ENCODE data around the gene EFCAB11. TPM values are rescaled to one million over a fixed set of nuclear protein-coding genes. Genes with fewer than 3 reads are reported as not detected.

EFCAB11 gene
- total and polyA plus RNA-seq, 2 of the 8 experiments (the other 6 are each of a cell fraction or from before 2014, with no cell fraction given), result 6.8 to 12.8 TPM

DNA sequence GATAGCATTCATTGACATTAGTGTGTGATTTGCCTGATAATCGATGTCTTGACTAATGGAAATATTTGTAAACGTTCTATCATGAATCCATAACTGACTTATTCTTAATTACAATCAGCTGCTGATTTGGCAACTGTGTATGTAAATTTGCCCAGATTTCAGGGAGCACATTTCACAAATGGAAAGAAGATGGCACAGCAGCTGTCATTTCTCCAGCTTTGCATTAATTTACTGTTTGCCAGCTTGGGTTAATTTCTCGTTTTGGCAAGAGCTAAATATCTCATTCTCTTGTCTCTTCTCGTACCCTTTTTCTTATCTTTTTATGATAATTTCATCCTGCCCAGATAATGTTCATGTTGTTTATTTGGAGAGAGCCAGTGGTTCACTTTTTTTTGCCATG lies 24.1 kb upstream of the EFCAB11 start:
- H2AFZ ChIP-seq (ENCODE audit: low read length), result no peak overlapping the region
- FAIRE-seq (no peak), DNase-seq (ENCODE audit: low read depth in 1 of 2, low spot score in 2 of 2) (no peak)
- H3K4me1 ChIP-seq (replicated peaks in 1 of 4; ENCODE audit: control insufficient read depth in 3 of 4, insufficient read depth in 4 of 4, low read length in 3 of 4), result no peaks in the 10 kb centered on the region
- no peak overlapping the region for H2BK12ac ChIP-seq (ENCODE audit: low read depth, low read length)
- H3K9me3 ChIP-seq (ENCODE audit: insufficient read depth in 2 of 2, low read depth in 1 of 2, low read length in 1 of 2), result no peaks in the 10 kb centered on the region
- no peak overlapping the region for H4K91ac ChIP-seq (replicated peaks; ENCODE audit: insufficient read length, low read length)
- H3K4me2 ChIP-seq (ENCODE audit: insufficient read depth in 1 of 2, low read depth in 2 of 2, low read length in 2 of 2), result no peak overlapping the region
- H3K18ac ChIP-seq (ENCODE audit: extremely low read depth, low read length), result no peak overlapping the region
- H3K79me1 ChIP-seq (ENCODE audit: low read depth, low read length), result no peaks in the 10 kb centered on the region
- H3K23ac ChIP-seq (ENCODE audit: insufficient read length), result no peak overlapping the region
- H4K5ac ChIP-seq (ENCODE audit: insufficient read length, low read depth, low read length), result no peak overlapping the region
- H4K8ac ChIP-seq (ENCODE audit: extremely low read depth, insufficient read depth, low read length), result no peak overlapping the region
- H3K27me3 ChIP-seq (replicated peaks in 1 of 4; ENCODE audit: control insufficient read depth in 3 of 4, extremely low read depth in 1 of 4, insufficient read depth in 3 of 4, low read length in 3 of 4), result no peaks in the 10 kb centered on the region; a peak in 1 of 7 replicates
- no peak overlapping the region for H3K14ac ChIP-seq (ENCODE audit: insufficient read length)
- H2AK5ac ChIP-seq (ENCODE audit: low read depth, low read length), result no peak overlapping the region
- H2BK5ac ChIP-seq (ENCODE audit: low read depth, low read length), result no peak overlapping the region
- no peaks in the 10 kb centered on the region for H4K20me1 ChIP-seq (replicated peaks in 1 of 2; ENCODE audit: control insufficient read depth in 1 of 2, insufficient read depth in 2 of 2, low read length in 2 of 2)
- ChIA-PET POLR2A (ENCODE audit: partially characterized antibody) (no interaction called here), CTCF (ENCODE audit: partially characterized antibody) (interaction anchor here (0.6 to 2.9 kb wide), 6 partner anchors 8 to 540 kb away, joined by 3 to 11 read pairs (median 4); no protein-coding TSS in a partner anchor)
- no peak overlapping the region for H3K9ac ChIP-seq (replicated peaks in 1 of 4; ENCODE audit: extremely low read depth in 1 of 4, low read depth in 3 of 4, low read length in 3 of 4)
- no peaks in the 10 kb centered on the region for H3K79me2 ChIP-seq (ENCODE audit: control insufficient read depth in 1 of 2, insufficient read depth in 2 of 2, low read length in 2 of 2)
- no peak overlapping the region for H2BK20ac ChIP-seq (ENCODE audit: low read length)
- H3K4ac ChIP-seq (replicated peaks; ENCODE audit: insufficient read length, low read depth, low read length), result no peak overlapping the region
- no peaks in the 10 kb centered on the region for H3K23me2 ChIP-seq (ENCODE audit: low read depth, low read length)
- H3K56ac ChIP-seq (replicated peaks; ENCODE audit: insufficient read length, low read depth, low read length), result no peak overlapping the region
- 87% methylated on average over 4 of the region's 4 CpGs; no CpG with 5 or more reads in 1 of the 2 experiments for WGBS, 2 experiments (ENCODE audit: extremely low coverage in 1 of 2, insufficient coverage in 1 of 2, insufficient read length in 1 of 2, insufficient replicate concordance in 2 of 2, low coverage in 1 of 2, low lambda C conversion rate in 2 of 2, missing lambda C conversion rate in 1 of 2)
- H3K27ac ChIP-seq (ENCODE audit: low read depth, low read length), result no peak overlapping the region
- H3K4me3 ChIP-seq (ENCODE audit: extremely low read depth in 1 of 4, insufficient read depth in 2 of 4, low read depth in 3 of 4, low read length in 4 of 4), result no peak overlapping the region
- peaks cover 3 to 51% (median 26%) of the 10 kb centered on the region in 4 experiments; a peak in 6 of 8 replicates for H3K36me3 ChIP-seq (ENCODE audit: control insufficient read depth in 2 of 4, insufficient read depth in 4 of 4, low read length in 3 of 4)
- no peak overlapping the region for H2BK120ac ChIP-seq (replicated peaks; ENCODE audit: low read depth, low read length)
- no peak overlapping the region for H2BK15ac ChIP-seq (ENCODE audit: low read length)
- TF ChIP-seq CEBPB (IDR thresholded peaks at IDR 0.05; ENCODE audit: low read depth, low read length), result no peak
- no peak for TF ChIP-seq KDM5A (IDR thresholded peaks at IDR 0.05; ENCODE audit: low read length)
- TF ChIP-seq EZH2 (IDR thresholded peaks at IDR 0.05; ENCODE audit: low read depth, low read length, severe bottlenecking), result no peak
- no peak for TF ChIP-seq SIN3A (conservative IDR thresholded peaks at IDR 0.05 in 1 of 2, IDR thresholded peaks at IDR 0.05 in 1 of 2; ENCODE audit: low read depth in 1 of 2, low read length in 2 of 2)
- TF ChIP-seq SIX5 (IDR thresholded peaks at IDR 0.05; ENCODE audit: low read depth, low read length), result no peak
- TF ChIP-seq KDM1A (IDR thresholded peaks at IDR 0.05; ENCODE audit: borderline replicate concordance, low read length), result no peak
- TF ChIP-seq ASH2L (IDR thresholded peaks at IDR 0.05; ENCODE audit: low read length), result no peak
- no peak for TF ChIP-seq TCF12 (IDR thresholded peaks at IDR 0.05; ENCODE audit: low read depth, low read length)
- TF ChIP-seq TAF1 (IDR thresholded peaks at IDR 0.05; ENCODE audit: low read depth, low read length), result no peak
- TF ChIP-seq, protein P1, sequence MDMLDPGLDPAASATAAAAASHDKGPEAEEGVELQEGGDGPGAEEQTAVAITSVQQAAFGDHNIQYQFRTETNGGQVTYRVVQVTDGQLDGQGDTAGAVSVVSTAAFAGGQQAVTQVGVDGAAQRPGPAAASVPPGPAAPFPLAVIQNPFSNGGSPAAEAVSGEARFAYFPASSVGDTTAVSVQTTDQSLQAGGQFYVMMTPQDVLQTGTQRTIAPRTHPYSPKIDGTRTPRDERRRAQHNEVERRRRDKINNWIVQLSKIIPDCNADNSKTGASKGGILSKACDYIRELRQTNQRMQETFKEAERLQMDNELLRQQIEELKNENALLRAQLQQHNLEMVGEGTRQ (IDR thresholded peaks at IDR 0.05; ENCODE audit: low read length), result no peak
- no peak for TF ChIP-seq ZNF274 (IDR thresholded peaks at IDR 0.05; ENCODE audit: borderline replicate concordance, extremely low read depth, low read length)
- no peak for TF ChIP-seq CBX5 (IDR thresholded peaks at IDR 0.05; ENCODE audit: low read depth, low read length)
- TF ChIP-seq PHF8 (conservative IDR thresholded peaks at IDR 0.05; ENCODE audit: low read depth, low read length), result no peak
- TF ChIP-seq GABPA (IDR thresholded peaks at IDR 0.05; ENCODE audit: borderline replicate concordance, insufficient read depth, low read length), result no peak
